Astrocyte of the spinal cord (primary cell): ENCODE measurements around the gene KRT84.

Experiments used
- DNase-seq: peaks from one replicate; pipeline ENCODE4 v3.0.0; 2011; ENCODE audit warnings: low read depth, low spot score
- H3K4me3 ChIP-seq: 2 replicates; pipeline ENCODE4 v1.5.1; 2011; ENCODE audit warnings: low read depth, mild to moderate bottlenecking, low read length, moderate library complexity
- CTCF ChIP-seq: IDR thresholded peaks from 2 replicates; pipeline ENCODE4 v1.5.1; 2012; ENCODE audit warnings: low read depth, mild to moderate bottlenecking, low read length, inconsistent platforms
- in situ Hi-C: cut with HindIII; loops from 2 replicates; pipeline ENCODE4 v1.10.0; 2017; ENCODE audit warnings: low sequenced_read_pairs

KRT84 gene

DNA sequence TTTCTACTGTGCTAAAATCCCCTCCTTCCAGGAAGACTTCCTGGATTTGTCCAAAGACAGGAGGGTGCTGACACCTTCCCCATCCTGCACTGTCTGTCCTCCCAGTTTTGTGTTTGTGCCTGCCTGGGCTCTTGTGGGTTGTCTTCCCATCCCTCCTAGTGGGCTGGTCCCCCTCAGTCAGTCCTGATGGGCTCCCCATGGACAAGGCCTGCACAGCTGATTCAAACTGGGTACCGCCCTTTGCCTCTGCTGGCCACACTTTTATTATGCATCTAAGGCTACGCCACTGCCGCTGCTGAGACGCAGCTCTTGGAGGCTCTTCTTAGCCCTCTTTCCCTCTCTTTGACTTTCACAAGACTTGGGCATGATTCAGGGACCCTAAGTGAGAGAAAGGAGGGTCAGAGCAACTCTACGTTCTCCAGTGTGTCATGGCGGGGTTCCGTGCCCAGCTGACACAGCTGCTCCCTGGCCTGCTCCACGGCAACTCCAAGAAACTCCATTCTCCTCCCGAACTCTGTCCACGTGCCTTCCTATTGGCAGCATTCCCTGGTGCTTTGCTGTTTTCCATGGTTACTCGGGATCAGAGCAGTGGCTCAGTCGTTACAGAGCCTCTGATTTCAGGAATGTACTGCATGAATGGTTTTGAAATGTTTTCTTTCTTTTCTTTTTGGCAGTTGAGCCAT lies 14.4 kb downstream of the KRT84 start:
- TF ChIP-seq CTCF, result no peak
- in situ Hi-C loops, result no loop called here
- DNase-seq, result no peak

GRCh38 chr12:52369809-52370208 lies 15.6 kb downstream of the KRT84 start:
- no peak overlapping the region for H3K4me3 ChIP-seq
- in situ Hi-C loops, result no loop called here
- no peak for TF ChIP-seq CTCF
- DNase-seq, result no peak

More for the DNA sequence above, 14.4 kb downstream of the KRT84 start:
- no peak overlapping the region for H3K4me3 ChIP-seq

DNA sequence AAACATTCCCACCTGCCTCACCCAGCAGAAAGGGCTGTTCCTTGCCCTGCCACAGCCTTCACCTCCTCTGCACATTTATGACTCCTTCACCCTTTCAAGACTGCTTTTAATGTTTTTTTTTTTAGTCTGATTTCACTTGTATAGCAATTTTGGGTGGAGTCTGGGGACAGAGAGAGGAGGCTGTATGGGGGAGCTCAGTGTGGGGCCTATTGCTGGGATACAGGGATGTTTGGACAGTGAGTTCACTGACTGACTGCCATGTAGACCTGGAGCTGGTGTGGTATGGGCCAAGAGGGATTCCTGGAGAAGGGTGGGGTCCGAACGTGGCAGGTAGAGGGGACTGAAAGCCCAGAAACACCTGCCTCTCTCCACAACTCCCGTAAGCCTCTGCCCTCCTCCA lies 16.2 kb downstream of the KRT84 start:
- no peak for TF ChIP-seq CTCF
- no peak overlapping the region for H3K4me3 ChIP-seq
- DNase-seq, result no peak
- in situ Hi-C loops, result no loop called here

GRCh38 chr12:52368508-52368907 lies 16.9 kb downstream of the KRT84 start:
- no peak for TF ChIP-seq CTCF

GRCh38 chr12:52367876-52368275 lies 17.6 kb downstream of the KRT84 start:
- no peak overlapping the region for H3K4me3 ChIP-seq
- in situ Hi-C loops, result no loop called here
- DNase-seq, result no peak
- TF ChIP-seq CTCF, result no peak

More at GRCh38 chr12:52368508-52368907, 16.9 kb downstream of the KRT84 start:
- no peak for DNase-seq
- in situ Hi-C loops, result no loop called here
- H3K4me3 ChIP-seq, result no peak overlapping the region

DNA sequence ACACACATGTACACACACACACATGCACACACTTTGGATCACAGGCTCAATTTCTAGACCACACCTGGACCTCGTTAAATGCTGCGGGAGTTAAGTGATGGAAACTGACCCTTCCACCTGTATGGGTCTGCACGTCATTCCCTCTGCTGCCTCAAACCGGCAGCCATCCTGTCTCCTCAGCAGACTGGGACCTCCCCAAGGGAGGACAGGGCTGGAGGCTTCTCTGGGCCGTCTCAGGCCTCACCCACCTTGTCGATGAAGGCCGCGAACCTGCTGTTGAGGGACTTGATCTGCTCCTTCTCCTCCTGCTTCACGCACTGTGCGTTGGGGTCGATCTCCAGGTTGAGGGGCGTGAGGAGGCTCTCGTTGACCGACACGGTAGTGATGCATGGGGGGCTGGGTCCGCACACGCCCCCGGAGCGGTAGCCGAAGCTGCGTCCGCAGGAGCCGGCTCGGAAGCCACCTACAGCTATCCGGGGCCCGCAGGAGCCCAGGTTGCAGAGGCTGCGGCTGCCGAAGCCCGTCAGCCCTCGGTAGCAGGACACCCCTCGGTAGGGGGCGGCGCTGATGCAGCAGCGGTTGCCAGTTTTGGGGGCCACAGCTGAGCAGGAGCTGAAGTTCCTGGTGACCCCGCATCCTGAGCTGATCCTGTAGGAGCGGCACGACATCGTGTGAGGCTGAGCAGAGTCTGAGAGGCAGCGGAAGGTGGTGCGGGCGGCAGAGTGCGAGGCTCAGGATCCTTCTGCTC lies 18.5 kb downstream of the KRT84 start, which contains the start of gene KRT85:
TSS of gene KRT85 (minus strand) at position 744 of the 748 bp plus-strand sequence. CDS start at position 668, 76 bp downstream.
- no peak for DNase-seq
- H3K4me3 ChIP-seq, result no peak within 1 kb of the TSS
- TF ChIP-seq CTCF, result no peak
- in situ Hi-C loops, result no loop called here
